T-cell (primary cell): ENCODE results near the gene HELZ2. TPM values are rescaled to one million over a fixed set of nuclear protein-coding genes. Genes with fewer than 3 reads are reported as not detected.

Experiments used
- ATAC-seq, 4 experiments: fragments of 200-7000 bp in 3 of 4; fragments of 150-1000 bp in 1 of 4; cut with Tn5 transposase; replicated peaks in 1 of 4; 1 replicate in 3 of 4; 2 replicates in 1 of 4; pipeline ENCODE4 v1.10.0; 2021; ENCODE audit warnings: moderate library complexity in 3 of 4, mild to moderate bottlenecking in 2 of 4, moderate number of reproducible peaks in 1 of 4
- CTCF ChIA-PET, 2 donors: fragments of 300-600 bp; sonication (Branson Sonifier 250); formaldehyde crosslinking; loops; one replicate each; lab custom pipeline; 2022; ENCODE audit warnings: antibody characterized with exemption in 2 of 2; lab: Charles Lee
- POLR2A ChIA-PET, 2 donors: fragments of 300-600 bp; sonication (Branson Sonifier 250); formaldehyde crosslinking; loops; one replicate each; lab custom pipeline; 2022; ENCODE audit warnings: antibody characterized with exemption in 2 of 2; lab: Charles Lee
- DNase-seq, 35 experiments: peaks; one replicate each; pipeline versions ENCODE4 v3.0.0 to v3.0.0-alpha.2; 2013 to 2023
- H3K27ac ChIP-seq: one replicate; pipeline ENCODE4 v1.5.1; 2013; ENCODE audit warnings: low read length
- H3K27me3 ChIP-seq, 2 experiments: replicated peaks in 1 of 2; 1 replicate in 1 of 2; 2 replicates in 1 of 2; pipeline versions ENCODE4 v1.6.1 to v1.7.0; 2013; ENCODE audit warnings: low read length in 1 of 2, mixed read lengths in 1 of 2; ENCODE audit not compliant: control insufficient read depth in 2 of 2, insufficient read depth in 2 of 2; ENCODE audit errors: extremely low read depth in 1 of 2
- H3K36me3 ChIP-seq, 2 donors: 1 replicate in 1 of 2; 2 replicates in 1 of 2; pipeline versions ENCODE4 v1.6.1 to v1.7.0; 2013; ENCODE audit warnings: low read length in 1 of 2; ENCODE audit not compliant: control insufficient read depth in 2 of 2, insufficient read depth in 1 of 2; ENCODE audit errors: extremely low read depth in 1 of 2
- H3K4me1 ChIP-seq, 2 experiments: 1 replicate in 1 of 2; 2 replicates in 1 of 2; pipeline versions ENCODE4 v1.6.1 to v1.7.0; 2013; ENCODE audit warnings: low read length in 2 of 2, mixed read lengths in 1 of 2; ENCODE audit not compliant: insufficient read depth in 2 of 2, control insufficient read depth in 1 of 2; ENCODE audit errors: extremely low read depth in 1 of 2
- H3K4me3 ChIP-seq, 2 donors: 1 replicate in 1 of 2; 2 replicates in 1 of 2; pipeline versions ENCODE4 v1.5.1 to v1.7.0; 2013; ENCODE audit warnings: mild to moderate bottlenecking in 2 of 2, low read length in 1 of 2, moderate library complexity in 1 of 2; ENCODE audit not compliant: control insufficient read depth in 1 of 2; ENCODE audit errors: extremely low read depth in 1 of 2
- H3K9me3 ChIP-seq: 2 replicates; pipeline ENCODE4 v1.7.0; 2013
- H3K27ac Mint-ChIP-seq, 2 donors: one replicate each; pipeline ENCODE4 v1.8.0; 2020 to 2021; ENCODE audit warnings: mild to moderate bottlenecking in 2 of 2, mixed read lengths in 2 of 2
- H3K27me3 Mint-ChIP-seq, 2 donors: one replicate each; pipeline ENCODE4 v1.8.0; 2021 to 2022; ENCODE audit warnings: mixed read lengths in 2 of 2
- H3K36me3 Mint-ChIP-seq: one replicate; pipeline ENCODE4 v1.8.0; 2021; ENCODE audit warnings: mixed read lengths
- H3K4me1 Mint-ChIP-seq, 3 donors: one replicate each; pipeline ENCODE4 v1.8.0; 2020 to 2022; ENCODE audit warnings: mixed read lengths in 3 of 3, mild to moderate bottlenecking in 1 of 3
- H3K4me3 Mint-ChIP-seq, 3 donors: one replicate each; pipeline ENCODE4 v1.8.0; 2020 to 2022; ENCODE audit warnings: mild to moderate bottlenecking in 3 of 3, mixed read lengths in 3 of 3, moderate library complexity in 3 of 3
- H3K9me3 Mint-ChIP-seq, 3 donors: one replicate each; pipeline ENCODE4 v1.8.0; 2020 to 2022; ENCODE audit warnings: mixed read lengths in 3 of 3
- WGBS: methylation state at CpG from one replicate; pipeline ENCODE4 v1.1.5; 2013; ENCODE audit warnings: missing lambda C conversion rate; ENCODE audit not compliant: insufficient coverage; 5-methylcytosine and 5-hydroxymethylcytosine counted together
- total RNA-seq, 35 experiments: library from RNA in 6 of 35; stranded (reverse) in 6 of 35; fragments of 120-200 nt in 1 of 35; gene quantifications; one replicate each; pipeline versions ENCODE4 v1.2.1 to v1.2.4 and lab custom pipeline; 2013 to 2026

HELZ2 gene
- total RNA-seq, 5 donors from 2014 or later (not counting 1 experiment from before 2014, with no cell fraction given): 31.6 to 73.0 (median 43.5) TPM

GRCh38 chr20:63594043-63594561 lies 20.1 kb upstream of the HELZ2 start:
- H3K27ac Mint-ChIP-seq: no peak overlapping the region
- H3K4me1 ChIP-seq: no peaks in the 10 kb centered on the region
- DNase-seq (no peak), ATAC-seq (no peak)
- no peaks in the 10 kb centered on the region for H3K9me3 Mint-ChIP-seq
- H3K27me3 Mint-ChIP-seq: no peaks in the 10 kb centered on the region
- no peaks in the 10 kb centered on the region for H3K9me3 ChIP-seq
- no peak overlapping the region for H3K27ac ChIP-seq
- POLR2A ChIA-PET: no interaction called here
- no peaks in the 10 kb centered on the region for H3K27me3 ChIP-seq
- peaks cover 54% of the 10 kb centered on the region for H3K36me3 Mint-ChIP-seq
- no peak overlapping the region for H3K4me3 ChIP-seq
- CTCF ChIA-PET: no interaction called here
- peaks cover 31 to 75% of the 10 kb centered on the region in 2 donors for H3K36me3 ChIP-seq
- no peaks in the 10 kb centered on the region for H3K4me1 Mint-ChIP-seq
- no peak overlapping the region for H3K4me3 Mint-ChIP-seq
- 87% methylated on average over 8 of the region's 10 CpGs for WGBS

GRCh38 chr20:63592661-63593060 lies 18.6 kb upstream of the HELZ2 start:
- Mint-ChIP-seq H3K4me1 (peaks cover 6 to 10% (median 7%) of the 10 kb centered on the region in 3 donors), H3K4me3 (no peak overlapping the region), H3K9me3 (no peaks in the 10 kb centered on the region), H3K27ac (no peak overlapping the region), H3K36me3 (peaks cover 49% of the 10 kb centered on the region), H3K27me3 (no peaks in the 10 kb centered on the region)
- Histone ChIP-seq H3K36me3 (peaks cover 25 to 62% of the 10 kb centered on the region in 2 donors), H3K9me3 (no peaks in the 10 kb centered on the region), H3K27ac (no peak overlapping the region), H3K4me3 (no peak overlapping the region), H3K4me1 (peaks cover 0 to 13% of the 10 kb centered on the region in 2 experiments), H3K27me3 (no peaks in the 10 kb centered on the region)
- no peak for DNase-seq
- WGBS: over 99% methylated on average over 11 of the region's 13 CpGs
- POLR2A ChIA-PET: no interaction called here
- no peak for ATAC-seq
- CTCF ChIA-PET: no interaction called here

- no peak overlapping the region for H3K27ac Mint-ChIP-seq
- no peaks in the 10 kb centered on the region for H3K9me3 Mint-ChIP-seq
- CTCF ChIA-PET: no interaction called here
- H3K4me3 Mint-ChIP-seq: no peak overlapping the region
- peaks cover 45% of the 10 kb centered on the region for H3K36me3 Mint-ChIP-seq
- ATAC-seq (no peak), DNase-seq (no peak)
- Histone ChIP-seq H3K27ac (no peak overlapping the region), H3K27me3 (no peaks in the 10 kb centered on the region), H3K4me1 (peaks cover 2 to 21% of the 10 kb centered on the region in 2 experiments), H3K36me3 (peaks cover 25 to 60% of the 10 kb centered on the region in 2 donors), H3K9me3 (no peaks in the 10 kb centered on the region), H3K4me3 (no peak overlapping the region)
- POLR2A ChIA-PET: interaction anchor here in 1 of 2 donors (0.5 kb wide), 1 partner anchor 1456 kb away, joined by 3 read pairs; no protein-coding TSS in a partner anchor
- 94% methylated on average over 27 of the region's 28 CpGs for WGBS
- no peaks in the 10 kb centered on the region for H3K27me3 Mint-ChIP-seq
- peaks cover 12 to 15% (median 13%) of the 10 kb centered on the region in 3 donors for H3K4me1 Mint-ChIP-seq
These were observed 17.8 kb upstream of the HELZ2 start for GRCh38 chr20:63591786-63592355.

- Histone ChIP-seq H3K4me3 (no peak overlapping the region), H3K27ac (no peak overlapping the region), H3K4me1 (peaks cover 2 to 21% of the 10 kb centered on the region in 2 experiments), H3K36me3 (peaks cover 25 to 57% of the 10 kb centered on the region in 2 donors), H3K27me3 (no peaks in the 10 kb centered on the region), H3K9me3 (no peaks in the 10 kb centered on the region)
- H3K27me3 Mint-ChIP-seq: no peaks in the 10 kb centered on the region
- no peak overlapping the region for H3K27ac Mint-ChIP-seq
- ChIA-PET POLR2A (interaction anchor here in 1 of 2 donors (0.5 kb wide), 1 partner anchor 1455 kb away, joined by 3 read pairs; no protein-coding TSS in a partner anchor), CTCF (no interaction called here)
- H3K9me3 Mint-ChIP-seq: no peaks in the 10 kb centered on the region
- WGBS: 94% methylated on average over 4 of the region's 4 CpGs
- peaks cover 45% of the 10 kb centered on the region for H3K36me3 Mint-ChIP-seq
- ATAC-seq: no peak
- H3K4me3 Mint-ChIP-seq: no peak overlapping the region
- no peak for DNase-seq
- peaks cover 12 to 15% (median 13%) of the 10 kb centered on the region in 3 donors for H3K4me1 Mint-ChIP-seq
These were observed 17.1 kb upstream of the HELZ2 start for GRCh38 chr20:63591147-63591533.

GRCh38 chr20:63590218-63591146 lies 16.4 kb upstream of the HELZ2 start:
- H3K27ac Mint-ChIP-seq: no peak overlapping the region
- POLR2A ChIA-PET: no interaction called here

More at GRCh38 chr20:63590218-63591146, 16.4 kb upstream of the HELZ2 start:
- 97% methylated on average over 49 of the region's 52 CpGs for WGBS
- Mint-ChIP-seq H3K9me3 (no peaks in the 10 kb centered on the region), H3K36me3 (peaks cover 48% of the 10 kb centered on the region), H3K4me3 (no peak overlapping the region), H3K4me1 (peaks cover 12 to 21% (median 13%) of the 10 kb centered on the region in 3 donors), H3K27me3 (no peaks in the 10 kb centered on the region)
- ATAC-seq (no peak), DNase-seq (no peak)
- no peaks in the 10 kb centered on the region for H3K9me3 ChIP-seq
- H3K27me3 ChIP-seq: no peaks in the 10 kb centered on the region
- peaks cover 20 to 51% of the 10 kb centered on the region in 2 donors for H3K36me3 ChIP-seq
- H3K4me1 ChIP-seq: peaks cover 2 to 21% of the 10 kb centered on the region in 2 experiments
- no peak overlapping the region for H3K27ac ChIP-seq
- CTCF ChIA-PET: no interaction called here
- no peak overlapping the region for H3K4me3 ChIP-seq
